ENCODE results near the gene RIMBP2. TPM values are rescaled to one million over a fixed set of nuclear protein-coding genes. Genes with fewer than 3 reads are reported as not detected.

Gene RIMBP2
- total and polyA plus RNA-seq, 2 donors: 0.47 to 0.78 TPM

GRCh38 chr12:130372936-130373335, 343.2 kb downstream of the RIMBP2 start:
- no peaks in the 10 kb centered on the region for H3K36me3 ChIP-seq (ENCODE audit: control insufficient read depth in 2 of 2, insufficient read depth in 2 of 2, low read length in 1 of 2)
- no peaks in the 10 kb centered on the region for H3K9me3 ChIP-seq (ENCODE audit: control insufficient read depth in 2 of 2, insufficient read depth in 1 of 2, low read length in 1 of 2)
- H3K27ac ChIP-seq (ENCODE audit: low read depth in 1 of 2, low read length in 1 of 2): no peak overlapping the region
- H3K27me3 ChIP-seq (ENCODE audit: control insufficient read depth in 2 of 2, insufficient read depth in 1 of 2, low read length in 1 of 2): no peaks in the 10 kb centered on the region
- 85% methylated on average over 4 of the region's 4 CpGs for WGBS
- no peak overlapping the region for H3K4me3 ChIP-seq (ENCODE audit: low read length in 2 of 2)
- no peaks in the 10 kb centered on the region for H3K4me1 ChIP-seq (ENCODE audit: control insufficient read depth in 2 of 2, insufficient read depth in 2 of 2, low read length in 2 of 2)
- DNase-seq (ENCODE audit: low read depth in 6 of 9, low spot score in 9 of 9): no peak

- no peak overlapping the region for H3K4me3 ChIP-seq (ENCODE audit: low read length in 2 of 2)
- no peaks in the 10 kb centered on the region for H3K36me3 ChIP-seq (ENCODE audit: control insufficient read depth in 2 of 2, insufficient read depth in 2 of 2, low read length in 1 of 2)
- no peak for DNase-seq (ENCODE audit: low read depth in 6 of 9, low spot score in 9 of 9)
- H3K9me3 ChIP-seq (ENCODE audit: control insufficient read depth in 2 of 2, insufficient read depth in 1 of 2, low read length in 1 of 2): no peaks in the 10 kb centered on the region
- H3K4me1 ChIP-seq (ENCODE audit: control insufficient read depth in 2 of 2, insufficient read depth in 2 of 2, low read length in 2 of 2): no peaks in the 10 kb centered on the region
- no peak overlapping the region for H3K27ac ChIP-seq (ENCODE audit: low read depth in 1 of 2, low read length in 1 of 2)
- WGBS: 65% methylated on average over 5 of the region's 5 CpGs
- no peaks in the 10 kb centered on the region for H3K27me3 ChIP-seq (ENCODE audit: control insufficient read depth in 2 of 2, insufficient read depth in 1 of 2, low read length in 1 of 2)
Observed at GRCh38 chr12:130371296-130371695, 344.8 kb downstream of the RIMBP2 start.

DNA sequence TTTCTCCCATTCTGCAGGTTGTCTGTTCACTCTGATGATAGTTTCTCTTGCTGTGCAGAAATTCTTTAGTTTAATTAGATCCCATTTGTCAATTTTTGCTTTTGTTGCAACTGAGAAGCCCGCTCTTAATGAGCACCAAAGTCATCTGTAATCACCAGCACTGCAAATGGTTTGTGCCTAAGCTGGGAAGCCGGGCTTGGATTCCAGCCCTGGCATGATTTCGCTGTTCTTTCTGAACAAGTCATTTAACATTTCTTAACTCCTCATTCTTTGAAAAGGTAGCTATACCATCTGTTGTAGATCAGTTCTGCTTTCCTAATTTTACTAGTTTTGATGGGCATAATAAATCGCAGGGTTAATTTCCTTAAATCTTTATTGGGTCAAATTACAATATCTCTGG, 346.3 kb downstream of the RIMBP2 start:
- H3K36me3 ChIP-seq (ENCODE audit: control insufficient read depth in 2 of 2, insufficient read depth in 2 of 2, low read length in 1 of 2): no peaks in the 10 kb centered on the region
- H3K4me1 ChIP-seq (ENCODE audit: control insufficient read depth in 2 of 2, insufficient read depth in 2 of 2, low read length in 2 of 2): no peaks in the 10 kb centered on the region
- no peak for DNase-seq (ENCODE audit: low read depth in 6 of 9, low spot score in 9 of 9)
- H3K4me3 ChIP-seq (ENCODE audit: low read length in 2 of 2): no peak overlapping the region
- H3K27me3 ChIP-seq (ENCODE audit: control insufficient read depth in 2 of 2, insufficient read depth in 1 of 2, low read length in 1 of 2): no peaks in the 10 kb centered on the region
- 93% methylated on average over 4 of the region's 4 CpGs for WGBS
- no peak overlapping the region for H3K27ac ChIP-seq (ENCODE audit: low read depth in 1 of 2, low read length in 1 of 2)
- H3K9me3 ChIP-seq (ENCODE audit: control insufficient read depth in 2 of 2, insufficient read depth in 1 of 2, low read length in 1 of 2): no peaks in the 10 kb centered on the region

DNA sequence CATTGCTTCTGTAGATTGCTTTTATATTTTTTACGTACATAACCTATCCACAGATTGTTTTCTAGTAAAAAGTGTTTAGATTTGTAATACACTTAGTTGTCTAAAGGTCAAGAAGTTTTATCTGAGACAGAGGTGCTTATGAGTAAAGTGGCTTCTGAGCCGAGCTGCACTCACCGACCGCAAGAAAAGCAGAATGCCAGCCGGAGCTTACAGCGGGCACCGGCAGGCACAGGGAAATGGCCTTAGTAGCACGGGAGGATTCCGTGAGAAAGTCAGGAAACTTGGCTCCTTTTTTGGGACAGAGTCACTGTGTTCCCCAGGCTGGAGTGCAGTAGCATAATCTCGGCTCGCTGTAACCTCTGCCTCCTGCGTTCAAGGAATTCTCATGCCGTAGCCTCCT, 348.6 kb downstream of the RIMBP2 start:
- H3K9me3 ChIP-seq (ENCODE audit: control insufficient read depth in 2 of 2, insufficient read depth in 1 of 2, low read length in 1 of 2): no peaks in the 10 kb centered on the region
- WGBS: 95% methylated on average over 13 of the region's 13 CpGs
- no peaks in the 10 kb centered on the region for H3K4me1 ChIP-seq (ENCODE audit: control insufficient read depth in 2 of 2, insufficient read depth in 2 of 2, low read length in 2 of 2)
- H3K4me3 ChIP-seq (ENCODE audit: low read length in 2 of 2): no peak overlapping the region
- no peaks in the 10 kb centered on the region for H3K36me3 ChIP-seq (ENCODE audit: control insufficient read depth in 2 of 2, insufficient read depth in 2 of 2, low read length in 1 of 2)
- no peak overlapping the region for H3K27ac ChIP-seq (ENCODE audit: low read depth in 1 of 2, low read length in 1 of 2)
- no peak for DNase-seq (ENCODE audit: low read depth in 6 of 9, low spot score in 9 of 9)
- no peaks in the 10 kb centered on the region for H3K27me3 ChIP-seq (ENCODE audit: control insufficient read depth in 2 of 2, insufficient read depth in 1 of 2, low read length in 1 of 2)

GRCh38 chr12:130367003-130367402, 349.1 kb downstream of the RIMBP2 start:
- Histone ChIP-seq H3K27me3 (ENCODE audit: control insufficient read depth in 2 of 2, insufficient read depth in 1 of 2, low read length in 1 of 2) (no peaks in the 10 kb centered on the region), H3K4me3 (ENCODE audit: low read length in 2 of 2) (no peak overlapping the region), H3K27ac (ENCODE audit: low read depth in 1 of 2, low read length in 1 of 2) (no peak overlapping the region), H3K36me3 (ENCODE audit: control insufficient read depth in 2 of 2, insufficient read depth in 2 of 2, low read length in 1 of 2) (no peaks in the 10 kb centered on the region), H3K9me3 (ENCODE audit: control insufficient read depth in 2 of 2, insufficient read depth in 1 of 2, low read length in 1 of 2) (no peaks in the 10 kb centered on the region), H3K4me1 (ENCODE audit: control insufficient read depth in 2 of 2, insufficient read depth in 2 of 2, low read length in 2 of 2) (no peaks in the 10 kb centered on the region)
- 84% methylated on average over 2 of the region's 2 CpGs for WGBS
- DNase-seq (ENCODE audit: low read depth in 6 of 9, low spot score in 9 of 9): no peak

DNA sequence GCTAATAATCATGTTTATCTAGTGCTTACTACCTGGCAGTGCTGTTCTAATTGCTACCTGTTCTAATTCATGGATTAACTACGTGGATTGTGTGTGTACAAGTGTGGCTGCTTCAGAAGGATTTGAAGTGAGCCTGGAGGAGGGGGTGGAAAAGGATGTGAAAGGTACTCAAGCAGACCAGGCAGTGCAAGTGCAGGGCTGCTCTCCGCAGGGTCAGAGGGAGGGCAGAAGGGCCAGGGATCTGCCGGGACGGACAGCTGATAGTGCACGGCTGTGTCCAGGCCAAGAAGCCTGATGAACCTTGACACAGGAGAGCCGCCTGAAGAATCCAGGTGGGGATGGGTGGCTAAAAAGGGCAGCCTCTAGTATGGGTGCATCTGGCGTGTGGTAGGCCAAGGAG, 349.9 kb downstream of the RIMBP2 start:
- Histone ChIP-seq H3K9me3 (ENCODE audit: control insufficient read depth in 2 of 2, insufficient read depth in 1 of 2, low read length in 1 of 2) (no peaks in the 10 kb centered on the region), H3K27me3 (ENCODE audit: control insufficient read depth in 2 of 2, insufficient read depth in 1 of 2, low read length in 1 of 2) (no peaks in the 10 kb centered on the region), H3K4me3 (ENCODE audit: low read length in 2 of 2) (no peak overlapping the region), H3K36me3 (ENCODE audit: control insufficient read depth in 2 of 2, insufficient read depth in 2 of 2, low read length in 1 of 2) (no peaks in the 10 kb centered on the region), H3K27ac (ENCODE audit: low read depth in 1 of 2, low read length in 1 of 2) (no peak overlapping the region), H3K4me1 (ENCODE audit: control insufficient read depth in 2 of 2, insufficient read depth in 2 of 2, low read length in 2 of 2) (no peaks in the 10 kb centered on the region)
- 90% methylated on average over 7 of the region's 7 CpGs for WGBS
- DNase-seq (ENCODE audit: low read depth in 6 of 9, low spot score in 9 of 9): no peak

DNA sequence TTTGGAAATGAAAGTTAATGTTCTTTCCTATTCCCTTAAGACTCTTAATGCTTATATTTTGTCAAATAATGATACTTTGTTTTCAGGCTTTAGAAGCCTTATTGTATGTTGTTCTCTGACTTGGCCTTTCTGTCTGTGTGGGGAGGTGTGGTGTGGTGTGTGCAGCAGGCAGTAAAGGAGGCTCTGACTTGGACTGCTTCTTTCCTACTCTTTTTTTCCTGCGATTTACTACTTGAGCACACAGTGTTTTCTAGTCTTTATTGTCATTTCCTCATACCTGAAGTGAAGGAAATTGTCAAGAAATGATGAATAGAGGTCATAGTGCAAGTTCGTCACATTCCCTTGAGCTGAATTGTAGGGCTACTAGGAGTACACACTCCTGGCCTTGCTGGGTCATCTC, 351.5 kb downstream of the RIMBP2 start:
- 97% methylated on average over 2 of the region's 2 CpGs for WGBS
- H3K36me3 ChIP-seq (ENCODE audit: control insufficient read depth in 2 of 2, insufficient read depth in 2 of 2, low read length in 1 of 2): no peaks in the 10 kb centered on the region

GRCh38 chr12:130362060-130362459, 354.0 kb downstream of the RIMBP2 start:
- Histone ChIP-seq H3K27ac (ENCODE audit: low read depth in 1 of 2, low read length in 1 of 2) (no peak overlapping the region), H3K4me1 (ENCODE audit: control insufficient read depth in 2 of 2, insufficient read depth in 2 of 2, low read length in 2 of 2) (no peaks in the 10 kb centered on the region), H3K9me3 (ENCODE audit: control insufficient read depth in 2 of 2, insufficient read depth in 1 of 2, low read length in 1 of 2) (no peaks in the 10 kb centered on the region), H3K4me3 (ENCODE audit: low read length in 2 of 2) (no peak overlapping the region), H3K36me3 (ENCODE audit: control insufficient read depth in 2 of 2, insufficient read depth in 2 of 2, low read length in 1 of 2) (no peaks in the 10 kb centered on the region), H3K27me3 (ENCODE audit: control insufficient read depth in 2 of 2, insufficient read depth in 1 of 2, low read length in 1 of 2) (no peaks in the 10 kb centered on the region)
- DNase-seq (ENCODE audit: low read depth in 6 of 9, low spot score in 9 of 9): no peak
- WGBS: 93% methylated on average over 5 of the region's 5 CpGs

More for the DNA sequence above, 351.5 kb downstream of the RIMBP2 start:
- no peak overlapping the region for H3K4me3 ChIP-seq (ENCODE audit: low read length in 2 of 2)
- no peak for DNase-seq (ENCODE audit: low read depth in 6 of 9, low spot score in 9 of 9)
- no peaks in the 10 kb centered on the region for H3K9me3 ChIP-seq (ENCODE audit: control insufficient read depth in 2 of 2, insufficient read depth in 1 of 2, low read length in 1 of 2)
- H3K27me3 ChIP-seq (ENCODE audit: control insufficient read depth in 2 of 2, insufficient read depth in 1 of 2, low read length in 1 of 2): no peaks in the 10 kb centered on the region
- H3K4me1 ChIP-seq (ENCODE audit: control insufficient read depth in 2 of 2, insufficient read depth in 2 of 2, low read length in 2 of 2): no peaks in the 10 kb centered on the region
- H3K27ac ChIP-seq (ENCODE audit: low read depth in 1 of 2, low read length in 1 of 2): no peak overlapping the region

DNA sequence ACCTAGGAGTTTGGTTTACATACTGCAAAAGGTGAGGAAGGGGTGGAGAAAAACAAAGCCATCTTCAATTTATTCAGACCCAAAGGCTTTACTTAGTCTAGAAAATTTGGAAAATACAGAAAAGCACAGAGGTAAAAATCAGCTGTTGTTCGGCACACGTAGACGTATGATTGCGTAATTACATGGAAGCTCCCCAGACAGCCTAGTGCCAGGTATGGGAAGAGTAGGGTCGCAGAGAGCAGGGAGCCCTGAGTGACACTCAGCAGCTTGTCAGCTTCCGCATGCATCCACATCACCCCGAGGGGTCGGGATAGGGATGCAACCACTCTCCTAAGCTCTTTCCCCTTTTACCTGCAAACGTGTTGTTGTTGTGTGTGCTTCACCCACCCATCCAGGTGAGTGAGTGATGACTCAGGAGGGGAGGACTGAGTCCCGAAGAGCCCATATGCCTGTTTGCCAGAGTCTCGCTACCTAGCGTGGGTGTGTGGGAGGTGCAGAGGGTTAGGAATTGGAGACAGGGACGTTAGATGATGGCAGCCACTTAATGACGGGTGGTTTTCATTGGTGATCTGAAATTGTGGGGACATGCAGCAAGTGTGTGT, 358.3 kb downstream of the RIMBP2 start:
- H3K36me3 ChIP-seq (ENCODE audit: control insufficient read depth in 2 of 2, insufficient read depth in 2 of 2, low read length in 1 of 2): no peaks in the 10 kb centered on the region
- no peak overlapping the region for H3K4me3 ChIP-seq (ENCODE audit: low read length in 2 of 2)
- H3K4me1 ChIP-seq (ENCODE audit: control insufficient read depth in 2 of 2, insufficient read depth in 2 of 2, low read length in 2 of 2): no peaks in the 10 kb centered on the region
- 71% methylated on average over 14 of the region's 14 CpGs for WGBS
- no peak for DNase-seq (ENCODE audit: low read depth in 6 of 9, low spot score in 9 of 9)
- H3K27ac ChIP-seq (ENCODE audit: low read depth in 1 of 2, low read length in 1 of 2): no peak overlapping the region
- no peaks in the 10 kb centered on the region for H3K9me3 ChIP-seq (ENCODE audit: control insufficient read depth in 2 of 2, insufficient read depth in 1 of 2, low read length in 1 of 2)
- H3K27me3 ChIP-seq (ENCODE audit: control insufficient read depth in 2 of 2, insufficient read depth in 1 of 2, low read length in 1 of 2): no peaks in the 10 kb centered on the region

GRCh38 chr12:130357241-130357640, 358.9 kb downstream of the RIMBP2 start:
- 90% methylated on average over 8 of the region's 8 CpGs for WGBS
- Histone ChIP-seq H3K9me3 (ENCODE audit: control insufficient read depth in 2 of 2, insufficient read depth in 1 of 2, low read length in 1 of 2) (no peaks in the 10 kb centered on the region), H3K36me3 (ENCODE audit: control insufficient read depth in 2 of 2, insufficient read depth in 2 of 2, low read length in 1 of 2) (no peaks in the 10 kb centered on the region), H3K4me1 (ENCODE audit: control insufficient read depth in 2 of 2, insufficient read depth in 2 of 2, low read length in 2 of 2) (no peaks in the 10 kb centered on the region), H3K4me3 (ENCODE audit: low read length in 2 of 2) (no peak overlapping the region), H3K27ac (ENCODE audit: low read depth in 1 of 2, low read length in 1 of 2) (no peak overlapping the region), H3K27me3 (ENCODE audit: control insufficient read depth in 2 of 2, insufficient read depth in 1 of 2, low read length in 1 of 2) (no peaks in the 10 kb centered on the region)
- DNase-seq (ENCODE audit: low read depth in 6 of 9, low spot score in 9 of 9): no peak

Measured in thymus (tissue), 11 donors.